Kidney epithelial cell (primary cell): ENCODE measurements around the gene GGACT. TPM values are rescaled to one million over a fixed set of nuclear protein-coding genes. Genes with fewer than 3 reads are reported as not detected.

ENCODE experiments used
- DNase-seq: peaks from one replicate; pipeline ENCODE4 v3.0.0-alpha.2; 2010; ENCODE audit warnings: low read depth
- H3K27me3 ChIP-seq: 2 replicates; pipeline ENCODE4 v1.6.0; 2011; ENCODE audit warnings: low read length; ENCODE audit not compliant: control insufficient read depth, insufficient read depth
- H3K36me3 ChIP-seq: 2 replicates; pipeline ENCODE4 v1.5.1; 2011; ENCODE audit warnings: low read length; ENCODE audit not compliant: control insufficient read depth, insufficient read depth
- H3K4me3 ChIP-seq: 2 replicates; pipeline ENCODE4 v1.5.1; 2011; ENCODE audit warnings: low read depth, mild to moderate bottlenecking, control low read depth, low read length
- CTCF ChIP-seq: IDR thresholded peaks from 2 replicates; pipeline ENCODE4 v1.5.1; 2011; ENCODE audit warnings: mild to moderate bottlenecking, moderate library complexity, low read length, control low read depth, inconsistent platforms; ENCODE audit not compliant: insufficient read depth, poor library complexity, severe bottlenecking
- total RNA-seq: library from RNA; depleted of rRNA; stranded (reverse); fragments of >200 nt; gene quantifications from 2 replicates; pipeline ENCODE4 v1.2.3, GENCODE V29; 2015

Gene GGACT
- total RNA-seq, 1 donor from 2014 or later = 27.4 TPM

GRCh38 chr13:100515410-100515800, 73.2 kb downstream of the GGACT start:
- Histone ChIP-seq H3K27me3 (no peaks in the 10 kb centered on the region), H3K4me3 (no peak overlapping the region), H3K36me3 (no peaks in the 10 kb centered on the region)
- no peak for DNase-seq
- TF ChIP-seq CTCF = no peak

- H3K36me3 ChIP-seq = no peaks in the 10 kb centered on the region
- DNase-seq = peak; percentile 21
- no peak overlapping the region for H3K4me3 ChIP-seq
- no peaks in the 10 kb centered on the region for H3K27me3 ChIP-seq
- peak; percentile 96 for TF ChIP-seq CTCF
These were observed 73.7 kb downstream of the GGACT start for GRCh38 chr13:100514788-100515409.

- H3K27me3 ChIP-seq = no peaks in the 10 kb centered on the region
- H3K4me3 ChIP-seq = no peak overlapping the region
- no peak for TF ChIP-seq CTCF
- DNase-seq = no peak
- no peaks in the 10 kb centered on the region for H3K36me3 ChIP-seq
These were observed 74.5 kb downstream of the GGACT start for GRCh38 chr13:100513987-100514670.

- no peak for DNase-seq
- no peak for TF ChIP-seq CTCF
- Histone ChIP-seq H3K4me3 (no peak overlapping the region), H3K36me3 (no peaks in the 10 kb centered on the region), H3K27me3 (no peaks in the 10 kb centered on the region)
These were observed 75.4 kb downstream of the GGACT start for GRCh38 chr13:100513171-100513570.

GRCh38 chr13:100512422-100512821, 76.2 kb downstream of the GGACT start:
- H3K4me3 ChIP-seq = no peak overlapping the region
- no peaks in the 10 kb centered on the region for H3K27me3 ChIP-seq
- DNase-seq = peak; percentile 21
- TF ChIP-seq CTCF = no peak
- H3K36me3 ChIP-seq = no peaks in the 10 kb centered on the region

GRCh38 chr13:100511466-100511865, 77.1 kb downstream of the GGACT start:
- H3K27me3 ChIP-seq = no peaks in the 10 kb centered on the region
- no peak overlapping the region for H3K4me3 ChIP-seq
- no peak for TF ChIP-seq CTCF
- no peaks in the 10 kb centered on the region for H3K36me3 ChIP-seq
- DNase-seq = no peak
